Liver (tissue), 9 donors: ENCODE data around the gene KRTAP9-3. TPM values are rescaled to one million over a fixed set of nuclear protein-coding genes. Genes with fewer than 3 reads are reported as not detected.
"Not testable (repeated sequence)": the region's sequence is repeated elsewhere in the genome, so short reads cannot be mapped to it uniquely, and the experiment has no call there.

ENCODE experiments used
- DNase-seq: peaks from one replicate; pipeline ENCODE4 v3.0.0-alpha.2; 2017; ENCODE audit warnings: low spot score
- H3K27ac ChIP-seq, 2 donors: one replicate each; pipeline ENCODE4 v1.7.0; 2013; ENCODE audit warnings: inconsistent platforms in 2 of 2, low read length in 2 of 2, control low read depth in 1 of 2, low read depth in 1 of 2, mild to moderate bottlenecking in 1 of 2
- H3K27me3 ChIP-seq, 4 donors: one replicate each; pipeline versions ENCODE4 v1.6.1 to v1.7.0; 2013; ENCODE audit warnings: low read length in 3 of 4, inconsistent platforms in 1 of 4, mild to moderate bottlenecking in 1 of 4, moderate library complexity in 1 of 4; ENCODE audit not compliant: control insufficient read depth in 4 of 4, insufficient read depth in 4 of 4
- H3K36me3 ChIP-seq, 4 donors: one replicate each; pipeline versions ENCODE4 v1.6.1 to v1.7.0; 2013; ENCODE audit warnings: low read length in 3 of 4, mild to moderate bottlenecking in 3 of 4, low read depth in 1 of 4, moderate library complexity in 1 of 4; ENCODE audit not compliant: control insufficient read depth in 4 of 4, insufficient read depth in 3 of 4
- H3K4me1 ChIP-seq, 4 donors: one replicate each; pipeline versions ENCODE4 v1.6.1 to v1.7.0; 2013; ENCODE audit warnings: low read length in 3 of 4, mild to moderate bottlenecking in 3 of 4, moderate library complexity in 1 of 4; ENCODE audit not compliant: control insufficient read depth in 4 of 4, insufficient read depth in 4 of 4
- H3K4me3 ChIP-seq, 3 donors: one replicate each; pipeline versions ENCODE4 v1.6.1 to v1.7.0; 2013; ENCODE audit warnings: low read length in 3 of 3, control low read depth in 1 of 3, low read depth in 1 of 3, mild to moderate bottlenecking in 1 of 3
- H3K9ac ChIP-seq, 2 donors: one replicate each; pipeline ENCODE4 v1.7.0; 2013; ENCODE audit warnings: low read length in 2 of 2, mild to moderate bottlenecking in 2 of 2, moderate library complexity in 2 of 2, control low read depth in 1 of 2, low read depth in 1 of 2
- H3K9me3 ChIP-seq, 4 donors: one replicate each; pipeline versions ENCODE4 v1.6.1 to v1.7.0; 2013; ENCODE audit warnings: low read length in 3 of 4; ENCODE audit not compliant: control insufficient read depth in 4 of 4
- FOXA1 ChIP-seq: IDR thresholded peaks from 2 replicates; pipeline ENCODE4 v1.6.1; 2016; ENCODE audit warnings: antibody characterized with exemption
- FOXA2 ChIP-seq: IDR thresholded peaks from 2 replicates; pipeline ENCODE4 v1.6.1; 2016; ENCODE audit warnings: antibody characterized with exemption
- GABPA ChIP-seq, 2 donors: IDR thresholded peaks in 1 of 2; conservative IDR thresholded peaks in 1 of 2; 2 replicates each; pipeline ENCODE4 v1.6.1; 2016; ENCODE audit warnings: antibody characterized with exemption in 2 of 2, mild to moderate bottlenecking in 1 of 2, moderate library complexity in 1 of 2
- HNF4A ChIP-seq, 2 donors: conservative IDR thresholded peaks; 2 replicates each; pipeline ENCODE4 v1.6.1; 2016; ENCODE audit warnings: antibody characterized with exemption in 2 of 2, mild to moderate bottlenecking in 2 of 2
- MAX ChIP-seq: IDR thresholded peaks from 2 replicates; pipeline ENCODE4 v1.6.1; 2016; ENCODE audit warnings: antibody characterized with exemption
- RAD21 ChIP-seq, 2 donors: IDR thresholded peaks; 2 replicates each; pipeline ENCODE4 v1.6.1; 2016; ENCODE audit warnings: antibody characterized with exemption in 2 of 2, mild to moderate bottlenecking in 2 of 2
- REST ChIP-seq: IDR thresholded peaks from 2 replicates; pipeline ENCODE4 v1.6.1; 2016; ENCODE audit warnings: antibody characterized with exemption, mild to moderate bottlenecking
- SP1 ChIP-seq: IDR thresholded peaks from 2 replicates; pipeline ENCODE4 v1.6.1; 2018; ENCODE audit warnings: antibody characterized with exemption, mild to moderate bottlenecking
- ZBTB33 ChIP-seq: IDR thresholded peaks from 2 replicates; pipeline ENCODE4 v1.6.1; 2016; ENCODE audit warnings: antibody characterized with exemption
- WGBS: extraction: QIAGEN DNeasy Blood & Tissue Kit; methylation state at CpG from one replicate; pipeline ENCODE4 v1.1.7; 2013; 5-methylcytosine and 5-hydroxymethylcytosine counted together
- polyA plus RNA-seq, 2 donors: library from polyadenylated mRNA; stranded (reverse) in 1 of 2; unstranded in 1 of 2; fragments of 200-250 nt in 1 of 2; fragments of >200 nt in 1 of 2; fragmentation: Nextera tagmentation in 1 of 2; extraction: Ambion mirVana in 1 of 2; gene quantifications; one replicate each; pipeline versions ENCODE4 v1.2.1 to v1.2.3, GENCODE V29; 2013 to 2015
- total RNA-seq, 2 donors: library from RNA; depleted of rRNA; stranded (reverse); fragments of >200 nt; gene quantifications; one replicate each; pipeline ENCODE4 v1.2.3, GENCODE V29; 2014
- donor health status: healthy.
- donor health status: healthy.
- donor health status: healthy.
- donor health status: healthy.
- donor health status: healthy.

KRTAP9-3 gene
- total and polyA plus RNA-seq, 4 donors, result not detected

- TF ChIP-seq SP1 (no peak), FOXA2 (no peak), GABPA (IDR thresholded peaks at IDR 0.05 in 1 of 2, conservative IDR thresholded peaks at IDR 0.05 in 1 of 2) (no peak), ZBTB33 (no peak)
Measured at GRCh38 chr17:41254861-41255260, 22.6 kb downstream of the KRTAP9-3 start (continued).

GRCh38 chr17:41255381-41256290 is 23.4 kb downstream of the KRTAP9-3 start, which contains the start of gene KRTAP9-9:
KRTAP9-9 (plus strand) TSS chr17:41255384.
- H3K4me3 ChIP-seq, H3K9me3 ChIP-seq, H3K9ac ChIP-seq, H3K36me3 ChIP-seq, H3K27me3 ChIP-seq, DNase-seq, H3K4me1 ChIP-seq, H3K27ac ChIP-seq: not testable (repeated sequence)
- WGBS, result 62% methylated on average over 5 of the region's 5 CpGs

GRCh38 chr17:41256291-41256685 is 24.0 kb downstream of the KRTAP9-3 start:
- no peak overlapping the region for H3K27ac ChIP-seq
- peaks cover 0 to 2% (median 0%) of the 10 kb centered on the region in 4 donors for H3K27me3 ChIP-seq
- WGBS, result 93% methylated on average over 1 of the region's 1 CpG
- DNase-seq, result no peak
- no peaks in the 10 kb centered on the region for H3K9me3 ChIP-seq
- no peak overlapping the region for H3K4me3 ChIP-seq
- no peaks in the 10 kb centered on the region for H3K4me1 ChIP-seq
- TF ChIP-seq HNF4A (conservative IDR thresholded peaks at IDR 0.05) (no peak), MAX (no peak), REST (no peak), FOXA1 (no peak), RAD21 (IDR thresholded peaks at IDR 0.05) (no peak), ZBTB33 (no peak)
- no peak overlapping the region for H3K9ac ChIP-seq
- no peaks in the 10 kb centered on the region for H3K36me3 ChIP-seq
